Measurements from ENCODE around the gene CDC42BPB. TPM values are rescaled to one million over a fixed set of nuclear protein-coding genes. Genes with fewer than 3 reads are reported as not detected.
A peak's percentile ranks its signal among the peaks of the same experiment; 100 is the strongest.

CDC42BPB gene
- total and polyA plus RNA-seq, 2 of the 4 experiments (the other 2 are of a cell fraction): 49.1 to 81.4 TPM

DNA sequence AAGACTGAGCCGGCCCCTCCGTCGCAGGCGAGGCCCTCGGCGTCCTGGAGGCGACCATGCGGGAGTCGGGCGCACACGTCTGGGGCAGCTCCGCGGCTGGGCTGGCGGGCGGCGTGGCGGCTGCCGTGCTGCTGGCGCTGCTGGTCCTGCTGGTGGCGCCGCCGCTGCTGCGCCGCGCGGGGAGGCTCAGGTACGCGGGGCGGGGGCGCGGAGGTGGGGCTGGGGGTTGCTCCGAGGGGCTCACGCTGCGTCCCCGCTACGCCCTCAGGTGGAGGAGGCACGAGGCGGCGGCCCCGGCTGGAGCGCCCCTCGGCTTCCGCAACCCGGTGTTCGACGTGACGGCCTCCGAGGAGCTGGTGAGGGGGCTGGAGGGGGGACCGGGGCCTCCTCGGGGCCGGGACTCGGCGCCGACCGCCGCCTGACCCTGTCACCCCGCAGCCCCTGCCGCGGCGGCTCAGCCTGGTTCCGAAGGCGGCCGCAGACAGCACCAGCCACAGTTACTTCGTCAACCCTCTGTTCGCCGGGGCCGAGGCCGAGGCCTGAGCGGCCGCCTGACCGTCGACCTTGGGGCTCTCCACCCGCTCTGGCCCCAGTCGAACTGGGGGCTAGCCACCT, 127.1 kb downstream of the CDC42BPB start:
- dilution Hi-C loops (cut with HindIII; ENCODE audit: low sequenced_read_pairs, unreplicated experiment) (no loop called here), intact Hi-C loops (cut with micrococcal nuclease) (no loop called here), in situ Hi-C loops (cut with MboI; ENCODE audit: low sequenced_read_pairs) (no loop called here)
- Histone ChIP-seq H2AK9ac (replicated peaks; ENCODE audit: low read depth, low read length, poor library complexity) (no peak overlapping the region), H2BK15ac (ENCODE audit: low read depth, low read length) (no peak overlapping the region), H2BK5ac (ENCODE audit: low read depth, low read length, poor library complexity, severe bottlenecking) (no peak overlapping the region), H3K4me1 (ENCODE audit: control insufficient read depth, insufficient read depth, low read length) (peaks cover 13% of the 10 kb centered on the region), H3K27ac (ENCODE audit: insufficient read depth, low read length) (no peak overlapping the region), H3K4me3 (ENCODE audit: insufficient read depth, low read depth, low read length) (no peak overlapping the region), H2AK5ac (ENCODE audit: low read depth, low read length) (no peak overlapping the region), H3K9ac (ENCODE audit: low read depth, low read length) (no peak overlapping the region), H3K14ac (replicated peaks; ENCODE audit: low read depth, low read length) (no peak overlapping the region), H2AFZ (replicated peaks; ENCODE audit: low read length, poor library complexity) (peak overlapping the region; percentile 51), H3K4me2 (ENCODE audit: low read depth, low read length) (no peak overlapping the region), H3K9me1 (ENCODE audit: insufficient read depth, low read length) (0 out of 2 replicates have a peak, but pooled peaks cover 7% of the 10 kb centered on the region), H4K5ac (ENCODE audit: low read depth, low read length) (no peak overlapping the region), H3K56ac (ENCODE audit: extremely low read depth, insufficient read depth, low read length) (no peak overlapping the region), H3K27me3 (ENCODE audit: control insufficient read depth, insufficient read depth, low read length) (peaks cover 49% of the 10 kb centered on the region), H3K18ac (ENCODE audit: low read depth, low read length) (no peak overlapping the region), H3K36me3 (ENCODE audit: control insufficient read depth, insufficient read depth, low read length) (peaks cover 22% of the 10 kb centered on the region), H2BK120ac (ENCODE audit: low read depth, low read length) (no peak overlapping the region), H3K23ac (ENCODE audit: low read depth, low read length) (no peak overlapping the region), H3K4ac (ENCODE audit: low read depth, low read length) (no peak overlapping the region), H4K91ac (ENCODE audit: insufficient read depth, low read depth, low read length) (no peak overlapping the region), H2BK20ac (ENCODE audit: low read depth, low read length) (no peak overlapping the region), H4K8ac (ENCODE audit: low read depth in 2 of 2, low read length in 2 of 2) (no peak overlapping the region), H3K79me1 (ENCODE audit: low read depth in 1 of 2, low read length in 2 of 2) (peaks cover 0 to 5% of the 10 kb centered on the region in 2 experiments; a peak in 1 of 4 replicates), H4K20me1 (ENCODE audit: insufficient read depth, low read length) (peaks cover 14% of the 10 kb centered on the region), H3K9me3 (ENCODE audit: control insufficient read depth, insufficient read depth, low read length) (0 out of 2 replicates have a peak, but pooled peaks cover 5% of the 10 kb centered on the region)
- ChIA-PET POLR2A (ENCODE audit: unreplicated experiment) (no interaction called here), CTCF (no interaction called here)
- 9% methylated on average over 26 of the region's 74 CpGs; no CpG with 5 or more reads in 1 of the 2 experiments for WGBS, 2 experiments (ENCODE audit: extremely low coverage in 2 of 2, insufficient read length in 1 of 2)
- BruUV-seq (replicated peaks): no TSS peak
- DNase-seq: no peak
- ATAC-seq (ENCODE audit: low read depth): peak; percentile 24
- TF ChIP-seq MXI1 (IDR thresholded peaks at IDR 0.05; ENCODE audit: borderline replicate concordance, low read depth, low read length) (no peak), MAZ (IDR thresholded peaks at IDR 0.05; ENCODE audit: borderline replicate concordance, low read depth, low read length) (no peak), RCOR1 (IDR thresholded peaks at IDR 0.05; ENCODE audit: insufficient replicate concordance, low read length) (no peak), RFX5 (IDR thresholded peaks at IDR 0.05; ENCODE audit: low read depth, low read length) (no peak), SMC3 (IDR thresholded peaks at IDR 0.05; ENCODE audit: low read depth, low read length) (no peak), RAD21 (IDR thresholded peaks at IDR 0.05; ENCODE audit: low read length) (no peak)
- TF ChIP-seq, protein P1, sequence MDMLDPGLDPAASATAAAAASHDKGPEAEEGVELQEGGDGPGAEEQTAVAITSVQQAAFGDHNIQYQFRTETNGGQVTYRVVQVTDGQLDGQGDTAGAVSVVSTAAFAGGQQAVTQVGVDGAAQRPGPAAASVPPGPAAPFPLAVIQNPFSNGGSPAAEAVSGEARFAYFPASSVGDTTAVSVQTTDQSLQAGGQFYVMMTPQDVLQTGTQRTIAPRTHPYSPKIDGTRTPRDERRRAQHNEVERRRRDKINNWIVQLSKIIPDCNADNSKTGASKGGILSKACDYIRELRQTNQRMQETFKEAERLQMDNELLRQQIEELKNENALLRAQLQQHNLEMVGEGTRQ (IDR thresholded peaks at IDR 0.05; ENCODE audit: low read depth, low read length): no peak
- TF ChIP-seq, protein P2, sequence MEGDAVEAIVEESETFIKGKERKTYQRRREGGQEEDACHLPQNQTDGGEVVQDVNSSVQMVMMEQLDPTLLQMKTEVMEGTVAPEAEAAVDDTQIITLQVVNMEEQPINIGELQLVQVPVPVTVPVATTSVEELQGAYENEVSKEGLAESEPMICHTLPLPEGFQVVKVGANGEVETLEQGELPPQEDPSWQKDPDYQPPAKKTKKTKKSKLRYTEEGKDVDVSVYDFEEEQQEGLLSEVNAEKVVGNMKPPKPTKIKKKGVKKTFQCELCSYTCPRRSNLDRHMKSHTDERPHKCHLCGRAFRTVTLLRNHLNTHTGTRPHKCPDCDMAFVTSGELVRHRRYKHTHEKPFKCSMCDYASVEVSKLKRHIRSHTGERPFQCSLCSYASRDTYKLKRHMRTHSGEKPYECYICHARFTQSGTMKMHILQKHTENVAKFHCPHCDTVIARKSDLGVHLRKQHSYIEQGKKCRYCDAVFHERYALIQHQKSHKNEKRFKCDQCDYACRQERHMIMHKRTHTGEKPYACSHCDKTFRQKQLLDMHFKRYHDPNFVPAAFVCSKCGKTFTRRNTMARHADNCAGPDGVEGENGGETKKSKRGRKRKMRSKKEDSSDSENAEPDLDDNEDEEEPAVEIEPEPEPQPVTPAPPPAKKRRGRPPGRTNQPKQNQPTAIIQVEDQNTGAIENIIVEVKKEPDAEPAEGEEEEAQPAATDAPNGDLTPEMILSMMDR (conservative IDR thresholded peaks at IDR 0.05; ENCODE audit: low read depth, low read length): no peak
